Mononuclear cell (primary cell): Measurements from ENCODE around the gene PPP1R14C. TPM values are rescaled to one million over a fixed set of nuclear protein-coding genes. Genes with fewer than 3 reads are reported as not detected.

Experiments
- H3K27me3 ChIP-seq: 2 replicates; pipeline ENCODE4 v1.6.0; 2011; ENCODE audit warnings: low read length, control low read depth; ENCODE audit not compliant: insufficient read depth
- H3K4me1 ChIP-seq: 2 replicates; pipeline ENCODE4 v1.5.1; 2011; ENCODE audit warnings: mild to moderate bottlenecking, low read length, control low read depth; ENCODE audit not compliant: insufficient read depth
- H3K4me3 ChIP-seq: 2 replicates; pipeline ENCODE4 v1.5.1; 2011; ENCODE audit warnings: mild to moderate bottlenecking, low read length, moderate library complexity
- H3K9me3 ChIP-seq: 2 replicates; pipeline ENCODE4 v1.5.1; 2011; ENCODE audit warnings: low read depth, mild to moderate bottlenecking, control low read depth, low read length
- total RNA-seq: library from RNA; depleted of rRNA; stranded (reverse); fragments of >200 nt; gene quantifications from one replicate; pipeline ENCODE4 v1.2.3, GENCODE V29; 2012

The PPP1R14C gene
- total RNA-seq, 1 donor, result 0.21 TPM

GRCh38 chr6:150146436-150146835, 3.6 kb downstream of the PPP1R14C start:
- no peak overlapping the region for H3K4me3 ChIP-seq
- H3K9me3 ChIP-seq, result no peaks in the 10 kb centered on the region
- peaks cover 72% of the 10 kb centered on the region for H3K27me3 ChIP-seq
- H3K4me1 ChIP-seq, result peaks cover 33% of the 10 kb centered on the region

GRCh38 chr6:150149146-150149545, 6.3 kb downstream of the PPP1R14C start:
- Histone ChIP-seq H3K4me3 (no peak overlapping the region), H3K4me1 (peaks cover 22% of the 10 kb centered on the region), H3K9me3 (no peaks in the 10 kb centered on the region), H3K27me3 (peaks cover 50% of the 10 kb centered on the region)

DNA sequence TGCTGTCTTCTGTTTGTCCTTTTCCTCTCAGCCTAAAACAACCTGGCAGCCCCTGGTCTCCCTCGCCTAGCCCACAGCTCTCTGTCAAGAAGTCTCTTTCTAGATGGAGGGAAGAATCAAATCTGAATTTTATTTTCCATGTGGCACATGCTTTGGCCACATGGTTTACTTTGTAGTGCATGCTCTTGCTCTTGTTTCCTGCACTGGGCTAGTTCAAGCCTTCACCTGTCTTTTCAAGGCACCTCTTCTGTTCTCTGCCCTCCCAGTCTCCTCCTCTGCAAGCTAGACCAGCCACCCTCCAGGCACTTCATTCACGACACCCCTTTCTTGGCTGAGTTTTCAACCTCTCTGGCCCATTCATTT, 7.6 kb downstream of the PPP1R14C start:
- Histone ChIP-seq H3K27me3 (peaks cover 37% of the 10 kb centered on the region), H3K4me3 (no peak overlapping the region), H3K9me3 (no peaks in the 10 kb centered on the region), H3K4me1 (peaks cover 14% of the 10 kb centered on the region)

GRCh38 chr6:150150821-150151646, 8.2 kb downstream of the PPP1R14C start:
- H3K9me3 ChIP-seq, result no peaks in the 10 kb centered on the region
- H3K4me3 ChIP-seq, result no peak overlapping the region
- H3K27me3 ChIP-seq, result peaks cover 32% of the 10 kb centered on the region
- peaks cover 11% of the 10 kb centered on the region for H3K4me1 ChIP-seq

DNA sequence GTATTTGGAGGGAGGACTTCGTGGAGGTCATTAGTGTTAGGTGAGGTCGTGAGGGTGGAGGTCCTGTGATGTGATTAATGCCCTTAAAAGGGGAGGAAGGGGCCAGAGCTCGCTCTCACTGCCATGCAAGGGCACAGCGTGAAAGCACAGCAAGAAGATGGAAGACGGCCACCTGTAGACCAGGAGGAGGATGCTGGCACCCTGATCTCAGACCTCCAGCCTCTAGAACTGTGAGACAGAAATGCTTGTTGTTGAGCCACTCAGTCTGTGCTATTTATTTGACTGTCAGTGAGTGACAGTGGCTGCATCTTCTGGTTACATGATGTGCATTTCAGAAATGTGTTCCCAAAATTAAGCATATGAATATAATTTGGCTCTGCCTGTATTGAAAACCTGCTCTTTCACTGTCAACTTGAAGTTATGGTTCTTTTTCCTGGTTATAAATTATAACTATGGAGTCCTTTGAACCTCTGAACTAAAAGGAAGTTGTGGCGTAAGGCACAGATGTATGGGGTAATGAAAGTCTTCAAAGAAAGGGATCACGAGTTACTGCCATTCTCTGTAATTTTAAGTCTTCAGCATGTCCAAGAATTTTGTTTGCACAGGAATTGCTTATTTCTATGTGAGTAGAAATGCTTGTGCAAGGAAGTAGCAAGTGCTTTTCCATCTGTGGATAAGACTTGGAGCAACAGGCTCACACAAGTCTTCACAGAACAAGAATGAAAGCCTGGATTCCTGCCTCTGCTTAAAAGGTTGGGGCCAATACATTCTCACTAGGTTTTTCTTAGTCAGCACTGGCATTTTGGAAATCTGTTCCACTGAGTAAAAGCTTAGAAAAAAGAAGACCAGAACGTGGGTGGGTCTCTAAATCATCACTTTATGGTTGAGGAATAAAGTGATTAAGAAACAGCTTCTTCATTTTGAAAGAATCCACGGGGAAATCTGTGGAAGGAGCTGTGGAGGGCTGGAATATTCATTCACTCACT, 10.3 kb downstream of the PPP1R14C start:
- peaks cover 9% of the 10 kb centered on the region for H3K4me1 ChIP-seq
- no peak overlapping the region for H3K4me3 ChIP-seq

GRCh38 chr6:150153905-150154492, 11.2 kb downstream of the PPP1R14C start:
- Histone ChIP-seq H3K27me3 (peaks cover 16% of the 10 kb centered on the region), H3K4me1 (peaks cover 9% of the 10 kb centered on the region), H3K4me3 (no peak overlapping the region), H3K9me3 (no peaks in the 10 kb centered on the region)

More for the DNA sequence above, 10.3 kb downstream of the PPP1R14C start:
- H3K27me3 ChIP-seq, result peaks cover 20% of the 10 kb centered on the region
- H3K9me3 ChIP-seq, result no peaks in the 10 kb centered on the region

DNA sequence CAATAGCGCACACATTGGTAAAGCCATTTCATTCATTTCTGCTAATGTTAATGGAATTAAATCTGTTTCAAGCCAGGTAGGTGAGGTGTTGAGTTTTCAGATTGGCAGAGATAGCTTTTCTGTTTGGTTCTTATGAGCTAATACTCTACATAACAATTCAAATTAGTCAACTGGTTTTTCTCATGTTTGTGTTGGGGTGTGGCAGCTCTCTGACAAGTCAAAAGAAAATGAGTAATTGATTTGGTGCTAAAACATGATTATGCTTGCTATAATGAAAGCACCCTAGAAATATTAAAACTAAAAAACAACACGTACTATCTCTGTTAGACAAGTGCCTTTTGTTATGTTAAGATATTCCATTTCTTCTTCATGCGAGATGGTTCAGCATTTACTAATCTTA, 13.6 kb downstream of the PPP1R14C start:
- peaks cover 9% of the 10 kb centered on the region for H3K4me1 ChIP-seq
- no peaks in the 10 kb centered on the region for H3K27me3 ChIP-seq
- no peak overlapping the region for H3K4me3 ChIP-seq
- H3K9me3 ChIP-seq, result no peaks in the 10 kb centered on the region

GRCh38 chr6:150157081-150157480, 14.2 kb downstream of the PPP1R14C start:
- H3K27me3 ChIP-seq, result no peaks in the 10 kb centered on the region
- H3K4me1 ChIP-seq, result peaks cover 9% of the 10 kb centered on the region
- no peak overlapping the region for H3K4me3 ChIP-seq
- H3K9me3 ChIP-seq, result no peaks in the 10 kb centered on the region

- H3K4me1 ChIP-seq, result peaks cover 4% of the 10 kb centered on the region
- H3K4me3 ChIP-seq, result no peak overlapping the region
- no peaks in the 10 kb centered on the region for H3K9me3 ChIP-seq
- no peaks in the 10 kb centered on the region for H3K27me3 ChIP-seq
Measured at GRCh38 chr6:150159757-150160156, 16.9 kb downstream of the PPP1R14C start.

DNA sequence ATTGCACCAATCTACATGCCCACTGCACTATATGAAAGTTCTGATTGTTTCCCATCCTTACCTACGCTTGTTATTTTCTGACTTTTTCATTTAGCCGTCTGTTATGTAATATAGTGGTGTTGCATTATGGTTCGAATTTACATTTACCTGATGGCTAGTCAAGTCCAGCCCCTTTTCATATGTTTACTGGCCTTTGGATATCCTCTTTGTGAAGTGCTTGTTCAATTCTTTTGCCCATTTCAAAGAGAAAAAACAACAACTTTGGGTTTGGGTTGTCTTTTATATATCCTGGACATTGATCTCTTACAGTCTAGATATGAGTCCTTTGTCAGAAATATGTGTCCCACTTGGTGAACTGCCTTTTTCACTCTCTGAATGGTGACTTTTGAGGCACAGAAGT, 21.1 kb downstream of the PPP1R14C start:
- H3K9me3 ChIP-seq, result no peaks in the 10 kb centered on the region
- no peak overlapping the region for H3K4me3 ChIP-seq
- no peaks in the 10 kb centered on the region for H3K4me1 ChIP-seq
- no peaks in the 10 kb centered on the region for H3K27me3 ChIP-seq

GRCh38 chr6:150165020-150165702, 22.3 kb downstream of the PPP1R14C start:
- Histone ChIP-seq H3K4me3 (no peak overlapping the region), H3K27me3 (no peaks in the 10 kb centered on the region), H3K4me1 (no peaks in the 10 kb centered on the region), H3K9me3 (no peaks in the 10 kb centered on the region)

DNA sequence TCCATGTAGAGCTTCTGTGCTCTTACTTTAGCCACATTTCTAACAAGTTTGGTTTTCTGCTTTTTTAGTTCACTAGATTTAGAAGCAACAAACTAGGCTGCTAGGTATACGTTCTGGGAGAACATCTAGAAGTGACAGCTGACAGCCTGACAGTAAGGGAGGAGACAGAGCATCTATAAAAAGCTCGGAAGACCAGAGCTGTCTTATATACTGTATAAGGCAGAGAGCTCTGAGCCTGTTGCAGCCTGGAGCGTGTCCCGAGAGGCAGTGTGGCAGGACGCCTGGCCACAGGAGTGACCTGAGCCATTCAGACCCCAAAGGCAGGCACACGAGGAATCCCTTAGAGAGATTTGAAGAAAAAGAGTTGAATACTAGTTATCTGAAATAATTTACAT, 24.6 kb downstream of the PPP1R14C start:
- Histone ChIP-seq H3K4me1 (no peaks in the 10 kb centered on the region), H3K9me3 (no peaks in the 10 kb centered on the region), H3K27me3 (no peaks in the 10 kb centered on the region), H3K4me3 (no peak overlapping the region)

- H3K27me3 ChIP-seq, result no peaks in the 10 kb centered on the region
- H3K9me3 ChIP-seq, result no peaks in the 10 kb centered on the region
- no peaks in the 10 kb centered on the region for H3K4me1 ChIP-seq
- H3K4me3 ChIP-seq, result no peak overlapping the region
Measured at GRCh38 chr6:150169181-150169580, 26.3 kb downstream of the PPP1R14C start.

DNA sequence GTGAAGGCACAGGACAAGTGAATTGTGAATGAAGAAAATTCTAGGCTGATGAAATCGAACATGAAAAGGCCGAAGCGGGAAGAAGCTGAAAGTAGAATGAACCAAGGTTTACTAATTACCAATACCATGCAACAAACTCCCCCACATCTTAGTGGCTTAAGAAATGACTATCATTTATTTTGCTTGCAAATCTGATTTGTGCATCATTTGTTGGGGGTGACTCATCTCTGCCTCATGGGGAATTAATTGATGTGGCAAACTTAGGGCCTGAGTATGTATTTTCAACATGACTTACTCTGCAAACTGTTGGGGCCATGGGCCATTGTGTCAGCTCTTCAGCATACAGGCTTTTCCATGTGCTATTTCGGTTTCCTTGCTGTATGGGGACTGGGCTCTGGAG, 26.8 kb downstream of the PPP1R14C start:
- Histone ChIP-seq H3K27me3 (no peaks in the 10 kb centered on the region), H3K9me3 (no peaks in the 10 kb centered on the region), H3K4me3 (no peak overlapping the region), H3K4me1 (no peaks in the 10 kb centered on the region)
